ENCODE results near the gene ACP6. TPM values are rescaled to one million over a fixed set of nuclear protein-coding genes. Genes with fewer than 3 reads are reported as not detected.

The ACP6 gene
- total and polyA plus RNA-seq, 10 of the 15 experiments (the other 5 are each of a cell fraction or from before 2014, with no cell fraction given) = 3.1 to 19.7 (median 9.4) TPM

DNA sequence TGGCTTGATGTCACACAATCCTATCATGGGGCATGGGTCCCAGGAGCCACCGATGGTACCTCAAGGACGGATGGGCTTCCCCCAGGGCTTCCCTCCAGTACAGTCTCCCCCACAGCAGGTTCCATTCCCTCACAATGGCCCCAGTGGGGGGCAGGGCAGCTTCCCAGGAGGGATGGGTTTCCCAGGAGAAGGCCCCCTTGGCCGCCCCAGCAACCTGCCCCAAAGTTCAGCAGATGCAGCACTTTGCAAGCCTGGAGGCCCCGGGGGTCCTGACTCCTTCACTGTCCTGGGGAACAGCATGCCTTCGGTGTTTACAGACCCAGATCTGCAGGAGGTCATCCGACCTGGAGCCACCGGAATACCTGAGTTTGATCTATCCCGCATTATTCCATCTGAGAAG, 46.3 kb downstream of the ACP6 start (continued):
- TF ChIP-seq EP300 (IDR thresholded peaks at IDR 0.05; ENCODE audit: borderline replicate concordance in 1 of 2, control insufficient read depth in 1 of 2, low read depth in 2 of 2, low read length in 2 of 2) (no peak), RAD21 (IDR thresholded peaks at IDR 0.05; ENCODE audit: insufficient read depth, low read depth, low read length) (no peak), ZNF207 (IDR thresholded peaks at IDR 0.05; ENCODE audit: borderline replicate concordance) (no peak), RB1 (IDR thresholded peaks at IDR 0.05; ENCODE audit: borderline replicate concordance) (no peak), SIX5 (IDR thresholded peaks at IDR 0.05; ENCODE audit: low read depth, low read length, severe bottlenecking) (no peak), IKZF2 (IDR thresholded peaks at IDR 0.05) (no peak), KDM1A (IDR thresholded peaks at IDR 0.05; ENCODE audit: borderline replicate concordance) (no peak)
- TF ChIP-seq, protein P1, sequence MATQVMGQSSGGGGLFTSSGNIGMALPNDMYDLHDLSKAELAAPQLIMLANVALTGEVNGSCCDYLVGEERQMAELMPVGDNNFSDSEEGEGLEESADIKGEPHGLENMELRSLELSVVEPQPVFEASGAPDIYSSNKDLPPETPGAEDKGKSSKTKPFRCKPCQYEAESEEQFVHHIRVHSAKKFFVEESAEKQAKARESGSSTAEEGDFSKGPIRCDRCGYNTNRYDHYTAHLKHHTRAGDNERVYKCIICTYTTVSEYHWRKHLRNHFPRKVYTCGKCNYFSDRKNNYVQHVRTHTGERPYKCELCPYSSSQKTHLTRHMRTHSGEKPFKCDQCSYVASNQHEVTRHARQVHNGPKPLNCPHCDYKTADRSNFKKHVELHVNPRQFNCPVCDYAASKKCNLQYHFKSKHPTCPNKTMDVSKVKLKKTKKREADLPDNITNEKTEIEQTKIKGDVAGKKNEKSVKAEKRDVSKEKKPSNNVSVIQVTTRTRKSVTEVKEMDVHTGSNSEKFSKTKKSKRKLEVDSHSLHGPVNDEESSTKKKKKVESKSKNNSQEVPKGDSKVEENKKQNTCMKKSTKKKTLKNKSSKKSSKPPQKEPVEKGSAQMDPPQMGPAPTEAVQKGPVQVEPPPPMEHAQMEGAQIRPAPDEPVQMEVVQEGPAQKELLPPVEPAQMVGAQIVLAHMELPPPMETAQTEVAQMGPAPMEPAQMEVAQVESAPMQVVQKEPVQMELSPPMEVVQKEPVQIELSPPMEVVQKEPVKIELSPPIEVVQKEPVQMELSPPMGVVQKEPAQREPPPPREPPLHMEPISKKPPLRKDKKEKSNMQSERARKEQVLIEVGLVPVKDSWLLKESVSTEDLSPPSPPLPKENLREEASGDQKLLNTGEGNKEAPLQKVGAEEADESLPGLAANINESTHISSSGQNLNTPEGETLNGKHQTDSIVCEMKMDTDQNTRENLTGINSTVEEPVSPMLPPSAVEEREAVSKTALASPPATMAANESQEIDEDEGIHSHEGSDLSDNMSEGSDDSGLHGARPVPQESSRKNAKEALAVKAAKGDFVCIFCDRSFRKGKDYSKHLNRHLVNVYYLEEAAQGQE (IDR thresholded peaks at IDR 0.05; ENCODE audit: low read depth, low read length) = no peak
- TF ChIP-seq, protein P2, sequence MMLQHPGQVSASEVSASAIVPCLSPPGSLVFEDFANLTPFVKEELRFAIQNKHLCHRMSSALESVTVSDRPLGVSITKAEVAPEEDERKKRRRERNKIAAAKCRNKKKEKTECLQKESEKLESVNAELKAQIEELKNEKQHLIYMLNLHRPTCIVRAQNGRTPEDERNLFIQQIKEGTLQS (IDR thresholded peaks at IDR 0.05; ENCODE audit: borderline replicate concordance, extremely low read depth, low read depth, low read length) = no peak

DNA sequence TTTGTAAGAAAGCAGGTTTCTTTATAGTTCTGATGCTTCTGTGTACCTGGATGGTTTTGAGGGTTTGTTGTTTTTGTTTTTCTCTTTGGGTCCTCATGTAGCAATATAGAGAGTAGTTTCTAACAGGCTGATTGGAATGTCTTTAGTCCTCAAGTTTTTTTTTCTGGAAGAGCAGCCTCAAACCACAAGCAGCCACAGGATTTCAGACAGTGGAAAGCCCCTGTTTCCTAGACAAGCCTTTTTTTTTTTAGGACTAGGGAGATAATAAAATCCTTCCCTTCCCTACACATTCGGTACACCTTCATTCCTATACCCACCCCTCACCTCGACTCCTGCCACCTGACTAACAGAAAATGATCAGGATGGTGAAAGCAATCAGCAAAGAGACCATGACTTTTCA, 47.6 kb downstream of the ACP6 start:
- RAD21 ChIA-PET (ENCODE audit: unreplicated experiment) = no interaction called here
- SMC1A ChIA-PET (ENCODE audit: uncharacterized antibody, unreplicated experiment) = interaction anchor here (1.7 kb wide), 1 partner anchor 24 kb away, joined by 3 read pairs; no protein-coding TSS in a partner anchor
- H2AFZ ChIP-seq (ENCODE audit: control insufficient read depth, low read depth, low read length) = no peak overlapping the region
- no peak for FAIRE-seq
- no peaks in the 10 kb centered on the region for H3K9me3 ChIP-seq (replicated peaks; ENCODE audit: control insufficient read depth, insufficient read depth, low read length)
- BruUV-seq (replicated peaks) = no TSS peak
- in situ Hi-C loops (cut with MboI) (no loop called here), intact Hi-C loops (cut with micrococcal nuclease; ENCODE audit: unreplicated experiment) (no loop called here)
- ATAC-seq = no peak
- H3K4me1 ChIP-seq (ENCODE audit: control insufficient read depth, insufficient read depth, low read length) = peaks cover 3% of the 10 kb centered on the region; the same call in 1 of the 2 replicates
- no peak overlapping the region for H3K4me3 ChIP-seq
- CTCF ChIA-PET = no interaction called here
- H3K9ac ChIP-seq (ENCODE audit: control insufficient read depth, insufficient read depth, low read length) = no peak overlapping the region
- no peaks in the 10 kb centered on the region for H3K27me3 ChIP-seq (replicated peaks in 1 of 2; ENCODE audit: control insufficient read depth in 2 of 2, insufficient read depth in 2 of 2, low read length in 1 of 2)
- H3K79me2 ChIP-seq (ENCODE audit: control insufficient read depth, insufficient read depth, low read length) = no peaks in the 10 kb centered on the region
- POLR2A ChIA-PET = no interaction called here
- WGBS (ENCODE audit: insufficient coverage, insufficient replicate concordance, low lambda C conversion rate, missing lambda C conversion rate) = 95% methylated on average over 2 of the region's 2 CpGs
- H3K36me3 ChIP-seq (ENCODE audit: control insufficient read depth in 2 of 2, insufficient read depth in 2 of 2, low read length in 1 of 2) = peaks cover 6 to 14% of the 10 kb centered on the region in 2 experiments
- DNase-seq (ENCODE audit: low read depth, low spot score) = no peak
- no peak overlapping the region for H3K27ac ChIP-seq (ENCODE audit: control insufficient read depth, insufficient read depth)
- no peak overlapping the region for H3K4me2 ChIP-seq (ENCODE audit: control insufficient read depth, insufficient read depth)
- H4K20me1 ChIP-seq (ENCODE audit: control insufficient read depth, insufficient read depth) = no peaks in the 10 kb centered on the region
- TF ChIP-seq, protein P3, sequence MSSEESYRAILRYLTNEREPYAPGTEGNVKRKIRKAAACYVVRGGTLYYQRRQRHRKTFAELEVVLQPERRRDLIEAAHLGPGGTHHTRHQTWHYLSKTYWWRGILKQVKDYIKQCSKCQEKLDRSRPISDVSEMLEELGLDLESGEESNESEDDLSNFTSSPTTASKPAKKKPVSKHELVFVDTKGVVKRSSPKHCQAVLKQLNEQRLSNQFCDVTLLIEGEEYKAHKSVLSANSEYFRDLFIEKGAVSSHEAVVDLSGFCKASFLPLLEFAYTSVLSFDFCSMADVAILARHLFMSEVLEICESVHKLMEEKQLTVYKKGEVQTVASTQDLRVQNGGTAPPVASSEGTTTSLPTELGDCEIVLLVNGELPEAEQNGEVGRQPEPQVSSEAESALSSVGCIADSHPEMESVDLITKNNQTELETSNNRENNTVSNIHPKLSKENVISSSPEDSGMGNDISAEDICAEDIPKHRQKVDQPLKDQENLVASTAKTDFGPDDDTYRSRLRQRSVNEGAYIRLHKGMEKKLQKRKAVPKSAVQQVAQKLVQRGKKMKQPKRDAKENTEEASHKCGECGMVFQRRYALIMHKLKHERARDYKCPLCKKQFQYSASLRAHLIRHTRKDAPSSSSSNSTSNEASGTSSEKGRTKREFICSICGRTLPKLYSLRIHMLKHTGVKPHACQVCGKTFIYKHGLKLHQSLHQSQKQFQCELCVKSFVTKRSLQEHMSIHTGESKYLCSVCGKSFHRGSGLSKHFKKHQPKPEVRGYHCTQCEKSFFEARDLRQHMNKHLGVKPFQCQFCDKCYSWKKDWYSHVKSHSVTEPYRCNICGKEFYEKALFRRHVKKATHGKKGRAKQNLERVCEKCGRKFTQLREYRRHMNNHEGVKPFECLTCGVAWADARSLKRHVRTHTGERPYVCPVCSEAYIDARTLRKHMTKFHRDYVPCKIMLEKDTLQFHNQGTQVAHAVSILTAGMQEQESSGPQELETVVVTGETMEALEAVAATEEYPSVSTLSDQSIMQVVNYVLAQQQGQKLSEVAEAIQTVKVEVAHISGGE (CRISPR knock-in tag; IDR thresholded peaks at IDR 0.05) = no peak
- TF ChIP-seq, protein P4, sequence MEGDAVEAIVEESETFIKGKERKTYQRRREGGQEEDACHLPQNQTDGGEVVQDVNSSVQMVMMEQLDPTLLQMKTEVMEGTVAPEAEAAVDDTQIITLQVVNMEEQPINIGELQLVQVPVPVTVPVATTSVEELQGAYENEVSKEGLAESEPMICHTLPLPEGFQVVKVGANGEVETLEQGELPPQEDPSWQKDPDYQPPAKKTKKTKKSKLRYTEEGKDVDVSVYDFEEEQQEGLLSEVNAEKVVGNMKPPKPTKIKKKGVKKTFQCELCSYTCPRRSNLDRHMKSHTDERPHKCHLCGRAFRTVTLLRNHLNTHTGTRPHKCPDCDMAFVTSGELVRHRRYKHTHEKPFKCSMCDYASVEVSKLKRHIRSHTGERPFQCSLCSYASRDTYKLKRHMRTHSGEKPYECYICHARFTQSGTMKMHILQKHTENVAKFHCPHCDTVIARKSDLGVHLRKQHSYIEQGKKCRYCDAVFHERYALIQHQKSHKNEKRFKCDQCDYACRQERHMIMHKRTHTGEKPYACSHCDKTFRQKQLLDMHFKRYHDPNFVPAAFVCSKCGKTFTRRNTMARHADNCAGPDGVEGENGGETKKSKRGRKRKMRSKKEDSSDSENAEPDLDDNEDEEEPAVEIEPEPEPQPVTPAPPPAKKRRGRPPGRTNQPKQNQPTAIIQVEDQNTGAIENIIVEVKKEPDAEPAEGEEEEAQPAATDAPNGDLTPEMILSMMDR (IDR thresholded peaks at IDR 0.05 in 2 of 3, conservative IDR thresholded peaks at IDR 0.05 in 1 of 3; ENCODE audit: control insufficient read depth in 2 of 3, extremely low read depth in 1 of 3, insufficient read depth in 1 of 3, low read depth in 3 of 3, low read length in 3 of 3) = no peak
- no peak for TF ChIP-seq GATAD2B (conservative IDR thresholded peaks at IDR 0.05; ENCODE audit: low read depth)
